HCT116 (cell line): ENCODE data around the gene NPR1. TPM values are rescaled to one million over a fixed set of nuclear protein-coding genes. Genes with fewer than 3 reads are reported as not detected.

Source experiments
- ATAC-seq: fragments of 200-7000 bp; cut with Tn5 transposase; 2 replicates; pipeline ENCODE4 v1.9.1; 2020; ENCODE audit warnings: mild to moderate bottlenecking, moderate library complexity
- BruUV-seq: library from RNA; stranded (reverse); fragments of 400-500 nt; replicated peaks from 2 replicates; lab custom pipeline; 2021; lab: Mats Ljungman, UMichigan
- CTCF ChIA-PET: fragments of 300-600 bp; sonication (Branson Sonifier 250); formaldehyde crosslinking; loops from one replicate; lab custom pipeline; 2021; ENCODE audit warnings: antibody characterized with exemption; lab: Charles Lee
- POLR2A ChIA-PET: fragments of 300-600, 350-600 bp; sonication (Branson Sonifier 250); formaldehyde crosslinking; loops from one replicate; lab custom pipeline; 2021; ENCODE audit warnings: antibody characterized with exemption; lab: Charles Lee
- RAD21 ChIA-PET, 2 experiments: fragments of 300-600 bp; sonication (Branson Sonifier 250); formaldehyde crosslinking; loops; one replicate each; lab custom pipeline; 2023; ENCODE audit warnings: low total read pairs in 2 of 2; ENCODE audit not compliant: uncharacterized antibody in 2 of 2, unreplicated experiment in 2 of 2, low non-redundant PET in 1 of 2; lab: Charles Lee
- DNase-seq: peaks from one replicate; pipeline ENCODE4 v3.0.0-alpha.2; 2010; ENCODE audit warnings: low read depth, low spot score
- H2AFZ ChIP-seq: fragments of 200-600 bp; shearing (Covaris generic), sonication (generic); 2 replicates; pipeline ENCODE4 v1.6.1; 2017; ENCODE audit warnings: low read depth, mixed run types, mixed read lengths, antibody characterized with exemption, low read length; ENCODE audit not compliant: poor library complexity, severe bottlenecking
- H3K27ac ChIP-seq: 2 replicates; pipeline ENCODE4 v1.5.1; 2012; ENCODE audit warnings: low read depth, low read length
- H3K27me3 ChIP-seq: fragments of 200-600 bp; sonication (generic); 2 replicates; pipeline ENCODE4 v1.6.1; 2016; ENCODE audit warnings: mixed run types, low read length, mixed read lengths; ENCODE audit not compliant: insufficient read depth
- H3K36me3 ChIP-seq, 2 experiments: fragments of 200-500 bp in 1 of 2; fragments of 200-600 bp in 1 of 2; sonication (Bioruptor generic) in 1 of 2; sonication (generic) in 1 of 2; 2 replicates each; pipeline versions ENCODE4 v1.5.1 to v1.6.1; 2014 to 2016; ENCODE audit warnings: low read length in 2 of 2, inconsistent platforms in 1 of 2, mixed read lengths in 1 of 2, mixed run types in 1 of 2; ENCODE audit not compliant: insufficient read depth in 2 of 2, control insufficient read depth in 1 of 2
- H3K4me1 ChIP-seq, 2 experiments: fragments of 200-600 bp in 1 of 2; sonication (generic) in 1 of 2; 2 replicates each; pipeline versions ENCODE4 v1.5.1 to v1.6.1; 2012 to 2017; ENCODE audit warnings: low read length in 2 of 2, inconsistent platforms in 1 of 2, mild to moderate bottlenecking in 1 of 2, mixed read lengths in 1 of 2, mixed run types in 1 of 2, moderate library complexity in 1 of 2; ENCODE audit not compliant: insufficient read depth in 2 of 2, control insufficient read depth in 1 of 2
- H3K4me2 ChIP-seq: fragments of 200-600 bp; sonication (generic); 2 replicates; pipeline ENCODE4 v1.6.1; 2017; ENCODE audit warnings: mixed run types, low read length, mixed read lengths
- H3K4me3 ChIP-seq, 2 experiments: fragments of 200-600 bp in 1 of 2; sonication (generic) in 1 of 2; replicated peaks in 1 of 2; 2 replicates each; pipeline ENCODE4 v1.5.1; 2011 to 2016; ENCODE audit warnings: low read length in 2 of 2, control low read depth in 1 of 2, low read depth in 1 of 2, mild to moderate bottlenecking in 1 of 2, mixed read lengths in 1 of 2, mixed run types in 1 of 2
- H3K79me2 ChIP-seq: fragments of 200-600 bp; sonication (generic); 2 replicates; pipeline ENCODE4 v1.6.1; 2017; ENCODE audit warnings: mild to moderate bottlenecking, mixed run types, low read length, moderate library complexity, mixed read lengths; ENCODE audit not compliant: insufficient read depth
- H3K9ac ChIP-seq: fragments of 200-600 bp; sonication (generic); 2 replicates; pipeline ENCODE4 v1.6.1; 2016; ENCODE audit warnings: low read length, mixed read lengths
- H3K9me2 ChIP-seq: fragments of 200-600 bp; sonication (generic), shearing (Covaris generic); 2 replicates; pipeline ENCODE4 v1.6.1; 2017; ENCODE audit warnings: mixed run types, mild to moderate bottlenecking, moderate library complexity; ENCODE audit not compliant: insufficient read depth
- H3K9me3 ChIP-seq, 2 experiments: fragments of 200-500 bp in 1 of 2; fragments of 200-600 bp in 1 of 2; sonication (Bioruptor generic) in 1 of 2; sonication (generic) in 1 of 2; 2 replicates each; pipeline ENCODE4 v1.6.1; 2014 to 2017; ENCODE audit warnings: low read length in 2 of 2, mixed read lengths in 2 of 2, inconsistent platforms in 1 of 2, low read depth in 1 of 2, mild to moderate bottlenecking in 1 of 2, mixed run types in 1 of 2, moderate library complexity in 1 of 2; ENCODE audit not compliant: control insufficient read depth in 1 of 2, insufficient read depth in 1 of 2
- H4K20me1 ChIP-seq: fragments of 200-600 bp; sonication (generic), shearing (Covaris generic); 2 replicates; pipeline ENCODE4 v1.6.1; 2017; ENCODE audit warnings: mixed run types, mild to moderate bottlenecking, moderate library complexity; ENCODE audit not compliant: insufficient read depth
- CBX3 ChIP-seq: IDR thresholded peaks from 2 replicates; pipeline ENCODE4 v1.6.1; 2012; ENCODE audit warnings: low read depth
- CEBPB ChIP-seq: IDR thresholded peaks from 2 replicates; pipeline ENCODE4 v1.6.1; 2012; ENCODE audit warnings: low read depth
- CTCF ChIP-seq, 3 experiments: fragments of 200-600 bp in 1 of 3; sonication (generic) in 1 of 3; IDR thresholded peaks in 2 of 3; conservative IDR thresholded peaks in 1 of 3; 2 replicates each; pipeline ENCODE4 v1.5.1; 2012 to 2017; ENCODE audit warnings: low read depth in 2 of 3, low read length in 2 of 3, antibody characterized with exemption in 1 of 3, borderline replicate concordance in 1 of 3, control low read depth in 1 of 3, mild to moderate bottlenecking in 1 of 3, mixed read lengths in 1 of 3, mixed run types in 1 of 3, moderate library complexity in 1 of 3; ENCODE audit not compliant: insufficient read depth in 1 of 3
- EGR1 ChIP-seq: IDR thresholded peaks from 2 replicates; pipeline ENCODE4 v1.6.1; 2012; ENCODE audit warnings: low read depth
- ELF1 ChIP-seq: IDR thresholded peaks from 2 replicates; pipeline ENCODE4 v1.6.1; 2012; ENCODE audit warnings: low read depth, borderline replicate concordance
- EZH2phosphoT487 ChIP-seq: fragments of 200-600 bp; IDR thresholded peaks from 2 replicates; pipeline ENCODE4 v1.6.1; 2018; ENCODE audit warnings: antibody characterized with exemption, borderline replicate concordance
- JUND ChIP-seq: IDR thresholded peaks from 2 replicates; pipeline ENCODE4 v1.6.1; 2012
- MAX ChIP-seq: IDR thresholded peaks from 2 replicates; pipeline ENCODE4 v1.6.1; 2012
- POLR2AphosphoS5 ChIP-seq: IDR thresholded peaks from 2 replicates; pipeline ENCODE4 v1.6.1; 2011; ENCODE audit warnings: mild to moderate bottlenecking, low read depth, low read length, moderate library complexity
- REST ChIP-seq: IDR thresholded peaks from 2 replicates; pipeline ENCODE4 v1.6.1; 2012; ENCODE audit warnings: low read depth
- SRF ChIP-seq: IDR thresholded peaks from 2 replicates; pipeline ENCODE4 v1.6.1; 2012; ENCODE audit warnings: low read depth
- TCF7L2 ChIP-seq: IDR thresholded peaks from 2 replicates; pipeline ENCODE4 v1.7.0; 2011; ENCODE audit warnings: borderline replicate concordance, inconsistent platforms; ENCODE audit not compliant: insufficient read depth, insufficient read length; ENCODE audit errors: extremely low read depth
- ZFX ChIP-seq: fragments of 450-650 bp; IDR thresholded peaks from 2 replicates; pipeline ENCODE4 v1.6.1; 2017
- ZNF274 ChIP-seq: fragments of 200-500 bp; sonication (Bioruptor generic); IDR thresholded peaks from 2 replicates; pipeline ENCODE4 v1.6.1; 2014; ENCODE audit warnings: mild to moderate bottlenecking, low read depth, low read length, inconsistent platforms
- intact Hi-C: fragments of 100-400 bp; cut with micrococcal nuclease; formaldehyde crosslinking; loops from 2 replicates; pipeline ENCODE4 v1.10.0; 2022
- total RNA-seq: library from RNA; stranded (reverse); gene quantifications from one replicate; pipeline ENCODE4 v1.2.1, GENCODE V29; 2021; ENCODE audit not compliant: unreplicated experiment

NPR1 gene
- total RNA-seq, 1 experiment from 2014 or later = 0.07 TPM

- DNase-seq (no peak), ATAC-seq (no peak)
- TF ChIP-seq CBX3 = no peak
- no peak for TF ChIP-seq CEBPB
- TF ChIP-seq EZH2phosphoT487 = no peak
- TF ChIP-seq EGR1 = no peak
- no peak for TF ChIP-seq ELF1
- no peak for TF ChIP-seq CTCF (IDR thresholded peaks at IDR 0.05 in 2 of 3, conservative IDR thresholded peaks at IDR 0.05 in 1 of 3; ENCODE audit: borderline replicate concordance in 1 of 3, insufficient read depth in 1 of 3, low read depth in 2 of 3, low read length in 2 of 3)
- TF ChIP-seq JUND = no peak
- TF ChIP-seq REST = no peak
- TF ChIP-seq MAX = no peak
- TF ChIP-seq ZFX = no peak
- TF ChIP-seq SRF = no peak
- no peak for TF ChIP-seq ZNF274
- no peak for TF ChIP-seq TCF7L2
- no peak for TF ChIP-seq POLR2AphosphoS5
- Histone ChIP-seq H3K9me3 (no peaks in the 10 kb centered on the region), H3K27ac (no peak overlapping the region), H3K27me3 (no peaks in the 10 kb centered on the region), H3K4me2 (no peak overlapping the region), H3K9ac (no peak overlapping the region), H3K79me2 (no peaks in the 10 kb centered on the region), H3K4me3 (no peak overlapping the region), H3K36me3 (no peaks in the 10 kb centered on the region), H4K20me1 (no peaks in the 10 kb centered on the region), H2AFZ (no peak overlapping the region), H3K9me2 (no peaks in the 10 kb centered on the region), H3K4me1 (peaks cover 0 to 10% of the 10 kb centered on the region in 2 experiments; a peak in 2 of 4 replicates)
- ChIA-PET CTCF (no interaction called here), RAD21 (no interaction called here), POLR2A (interaction anchor here (2.3 kb wide), 1 partner anchor 24 kb away, joined by 7 read pairs; the partner anchor contains the start of genes S100A1 and S100A13)
- no TSS peak for BruUV-seq
- intact Hi-C loops = no loop called here
Measured at GRCh38 chr1:153651771-153652170, 26.7 kb upstream of the NPR1 start.
